ENCODE data around the gene SND1. TPM values are rescaled to one million over a fixed set of nuclear protein-coding genes. Genes with fewer than 3 reads are reported as not detected.

SND1 gene
- total and polyA plus RNA-seq, 2 donors (not counting 1 experiment from before 2014, with no cell fraction given) = 137 to 174 TPM

GRCh38 chr7:128080169-128080568 lies 428.2 kb downstream of the SND1 start:
- Histone ChIP-seq H3K36me3 (ENCODE audit: control insufficient read depth, insufficient read depth, low read length) (peaks cover 14% of the 10 kb centered on the region), H3K9me3 (ENCODE audit: control insufficient read depth, insufficient read depth, low read depth, low read length) (no peaks in the 10 kb centered on the region), H3K79me2 (ENCODE audit: control insufficient read depth, insufficient read depth, low read length) (no peaks in the 10 kb centered on the region), H3K4me2 (ENCODE audit: extremely low read depth, insufficient read depth, low read length) (no peak overlapping the region), H3K4me1 (ENCODE audit: control insufficient read depth, extremely low read depth, insufficient read depth, low read length) (peaks cover 2% of the 10 kb centered on the region), H3K27ac (ENCODE audit: insufficient read depth, low read length) (no peak overlapping the region), H3K27me3 (ENCODE audit: control insufficient read depth, insufficient read depth, low read length) (no peaks in the 10 kb centered on the region), H4K20me1 (ENCODE audit: control insufficient read depth, extremely low read depth, insufficient read depth, low read length) (no peaks in the 10 kb centered on the region), H3K4me3 (replicated peaks in 1 of 4; ENCODE audit: control extremely low read depth in 1 of 4, insufficient read depth in 1 of 4, low read depth in 3 of 4, low read length in 4 of 4) (no peak overlapping the region), H3K9ac (ENCODE audit: insufficient read depth, low read length) (no peak overlapping the region), H2AFZ (ENCODE audit: low read length) (no peak overlapping the region)
- TF ChIP-seq CTCF (conservative IDR thresholded peaks at IDR 0.05 in 1 of 2, IDR thresholded peaks at IDR 0.05 in 1 of 2; ENCODE audit: low read depth in 1 of 2, low read length in 2 of 2) (no peak), EZH2 (IDR thresholded peaks at IDR 0.05; ENCODE audit: low read length, missing control alignments) (no peak)
- DNase-seq (ENCODE audit: low read depth in 2 of 2) = no peak

DNA sequence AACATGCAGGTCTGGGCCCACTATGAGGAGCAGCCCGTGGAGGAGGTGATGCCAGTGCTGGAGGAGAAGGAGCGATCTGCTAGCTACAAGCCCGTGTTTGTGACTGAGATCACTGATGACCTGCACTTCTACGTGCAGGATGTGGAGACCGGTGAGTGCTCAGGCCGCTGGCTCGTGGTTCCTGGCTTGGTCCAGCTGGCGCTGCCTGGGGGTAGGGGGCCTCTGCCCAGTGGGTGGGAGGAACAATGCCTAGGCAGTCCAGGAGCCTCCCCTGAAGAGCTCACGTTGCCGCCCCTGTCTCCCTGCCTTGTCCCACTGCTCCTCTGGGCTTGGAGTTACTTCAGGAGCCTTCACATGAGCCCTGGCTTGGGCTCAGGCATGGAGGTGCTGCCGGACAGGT lies 429.4 kb downstream of the SND1 start:
- H4K20me1 ChIP-seq (ENCODE audit: control insufficient read depth, extremely low read depth, insufficient read depth, low read length) = no peaks in the 10 kb centered on the region
- no peak for DNase-seq (ENCODE audit: low read depth in 2 of 2)
- H3K36me3 ChIP-seq (ENCODE audit: control insufficient read depth, insufficient read depth, low read length) = peaks cover 19% of the 10 kb centered on the region
- no peaks in the 10 kb centered on the region for H3K27me3 ChIP-seq (ENCODE audit: control insufficient read depth, insufficient read depth, low read length)
- H3K27ac ChIP-seq (ENCODE audit: insufficient read depth, low read length) = no peak overlapping the region
- H3K9ac ChIP-seq (ENCODE audit: insufficient read depth, low read length) = no peak overlapping the region
- peaks cover 8% of the 10 kb centered on the region for H3K4me1 ChIP-seq (ENCODE audit: control insufficient read depth, extremely low read depth, insufficient read depth, low read length)
- no peak for TF ChIP-seq CTCF (conservative IDR thresholded peaks at IDR 0.05 in 1 of 2, IDR thresholded peaks at IDR 0.05 in 1 of 2; ENCODE audit: low read depth in 1 of 2, low read length in 2 of 2)
- TF ChIP-seq EZH2 (IDR thresholded peaks at IDR 0.05; ENCODE audit: low read length, missing control alignments) = no peak
- H3K4me2 ChIP-seq (ENCODE audit: extremely low read depth, insufficient read depth, low read length) = no peak overlapping the region
- no peak overlapping the region for H3K4me3 ChIP-seq (replicated peaks in 1 of 4; ENCODE audit: control extremely low read depth in 1 of 4, insufficient read depth in 1 of 4, low read depth in 3 of 4, low read length in 4 of 4)
- H3K9me3 ChIP-seq (ENCODE audit: control insufficient read depth, insufficient read depth, low read depth, low read length) = no peaks in the 10 kb centered on the region
- H3K79me2 ChIP-seq (ENCODE audit: control insufficient read depth, insufficient read depth, low read length) = no peaks in the 10 kb centered on the region
- H2AFZ ChIP-seq (ENCODE audit: low read length) = no peak overlapping the region

- TF ChIP-seq EZH2 (IDR thresholded peaks at IDR 0.05; ENCODE audit: low read length, missing control alignments) (no peak), CTCF (conservative IDR thresholded peaks at IDR 0.05 in 1 of 2, IDR thresholded peaks at IDR 0.05 in 1 of 2; ENCODE audit: low read depth in 1 of 2, low read length in 2 of 2) (no peak)
- H4K20me1 ChIP-seq (ENCODE audit: control insufficient read depth, extremely low read depth, insufficient read depth, low read length) = no peaks in the 10 kb centered on the region
- H2AFZ ChIP-seq (ENCODE audit: low read length) = no peak overlapping the region
- no peaks in the 10 kb centered on the region for H3K27me3 ChIP-seq (ENCODE audit: control insufficient read depth, insufficient read depth, low read length)
- no peak for DNase-seq (ENCODE audit: low read depth in 2 of 2)
- H3K4me1 ChIP-seq (ENCODE audit: control insufficient read depth, extremely low read depth, insufficient read depth, low read length) = peaks cover 8% of the 10 kb centered on the region
- H3K36me3 ChIP-seq (ENCODE audit: control insufficient read depth, insufficient read depth, low read length) = peaks cover 21% of the 10 kb centered on the region
- H3K9ac ChIP-seq (ENCODE audit: insufficient read depth, low read length) = no peak overlapping the region
- H3K79me2 ChIP-seq (ENCODE audit: control insufficient read depth, insufficient read depth, low read length) = no peaks in the 10 kb centered on the region
- no peak overlapping the region for H3K4me3 ChIP-seq (replicated peaks in 1 of 4; ENCODE audit: control extremely low read depth in 1 of 4, insufficient read depth in 1 of 4, low read depth in 3 of 4, low read length in 4 of 4)
- no peak overlapping the region for H3K27ac ChIP-seq (ENCODE audit: insufficient read depth, low read length)
- no peaks in the 10 kb centered on the region for H3K9me3 ChIP-seq (ENCODE audit: control insufficient read depth, insufficient read depth, low read depth, low read length)
- no peak overlapping the region for H3K4me2 ChIP-seq (ENCODE audit: extremely low read depth, insufficient read depth, low read length)
Observed at GRCh38 chr7:128081808-128082207, 429.8 kb downstream of the SND1 start.
